ENCODE data around the gene LRRC45.

DNA sequence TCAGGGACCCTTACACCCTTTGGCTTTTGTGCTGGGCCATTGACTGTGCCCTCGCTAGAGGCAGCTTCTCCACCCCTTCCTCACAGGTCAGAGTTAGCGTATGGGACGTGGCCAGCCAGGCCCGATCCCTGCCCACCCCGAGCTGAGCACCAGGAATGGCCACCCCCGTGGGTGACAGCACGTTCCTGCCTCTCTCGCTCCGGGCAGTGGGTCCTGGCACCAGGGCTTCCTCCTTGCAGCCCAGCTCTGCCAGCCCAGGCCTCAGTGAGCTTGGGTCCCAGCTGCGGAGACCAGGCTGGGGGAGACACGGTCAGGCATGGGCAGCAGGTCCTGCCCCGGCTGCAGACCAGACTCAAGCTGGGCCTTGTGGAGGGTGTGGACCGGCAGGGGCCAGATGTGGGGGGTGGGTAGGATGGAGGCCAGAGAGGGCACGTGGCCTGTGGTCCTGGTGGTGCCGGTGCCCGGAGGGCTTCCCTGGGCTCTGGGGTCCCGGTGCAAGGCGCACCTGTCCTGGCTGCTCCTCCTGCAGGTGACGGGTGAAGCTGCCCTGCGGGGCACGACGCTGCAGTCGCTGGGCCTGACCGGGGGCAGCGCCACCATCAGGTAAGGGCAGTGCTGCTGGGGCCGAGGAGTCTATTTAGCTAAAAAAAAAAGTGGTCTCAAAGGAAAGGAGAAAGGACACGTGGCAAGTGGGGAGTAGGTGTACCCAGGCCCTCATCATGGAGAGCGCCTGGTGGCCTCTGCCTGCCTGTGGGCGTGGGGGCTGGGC lies 27.5 kb upstream of the LRRC45 start:
- no peak for TF ChIP-seq CEBPB (IDR thresholded peaks at IDR 0.05; ENCODE audit: low read depth, low read length)
- no peak for TF ChIP-seq SMC3 (IDR thresholded peaks at IDR 0.05; ENCODE audit: low read depth, low read length)
- TF ChIP-seq, protein P1, sequence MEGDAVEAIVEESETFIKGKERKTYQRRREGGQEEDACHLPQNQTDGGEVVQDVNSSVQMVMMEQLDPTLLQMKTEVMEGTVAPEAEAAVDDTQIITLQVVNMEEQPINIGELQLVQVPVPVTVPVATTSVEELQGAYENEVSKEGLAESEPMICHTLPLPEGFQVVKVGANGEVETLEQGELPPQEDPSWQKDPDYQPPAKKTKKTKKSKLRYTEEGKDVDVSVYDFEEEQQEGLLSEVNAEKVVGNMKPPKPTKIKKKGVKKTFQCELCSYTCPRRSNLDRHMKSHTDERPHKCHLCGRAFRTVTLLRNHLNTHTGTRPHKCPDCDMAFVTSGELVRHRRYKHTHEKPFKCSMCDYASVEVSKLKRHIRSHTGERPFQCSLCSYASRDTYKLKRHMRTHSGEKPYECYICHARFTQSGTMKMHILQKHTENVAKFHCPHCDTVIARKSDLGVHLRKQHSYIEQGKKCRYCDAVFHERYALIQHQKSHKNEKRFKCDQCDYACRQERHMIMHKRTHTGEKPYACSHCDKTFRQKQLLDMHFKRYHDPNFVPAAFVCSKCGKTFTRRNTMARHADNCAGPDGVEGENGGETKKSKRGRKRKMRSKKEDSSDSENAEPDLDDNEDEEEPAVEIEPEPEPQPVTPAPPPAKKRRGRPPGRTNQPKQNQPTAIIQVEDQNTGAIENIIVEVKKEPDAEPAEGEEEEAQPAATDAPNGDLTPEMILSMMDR (conservative IDR thresholded peaks at IDR 0.05; ENCODE audit: low read depth, low read length): no peak
- TF ChIP-seq MAFK (IDR thresholded peaks at IDR 0.05; ENCODE audit: low read depth, low read length): no peak
- no peak for TF ChIP-seq BHLHE40 (IDR thresholded peaks at IDR 0.05; ENCODE audit: low read depth, low read length)
- TF ChIP-seq POLR2A (IDR thresholded peaks at IDR 0.05; ENCODE audit: low read depth, low read length): no peak
- no peak for TF ChIP-seq RCOR1 (IDR thresholded peaks at IDR 0.05; ENCODE audit: insufficient replicate concordance, low read length)
- no peak for TF ChIP-seq RAD21 (IDR thresholded peaks at IDR 0.05; ENCODE audit: low read length)
- TF ChIP-seq, protein P2, sequence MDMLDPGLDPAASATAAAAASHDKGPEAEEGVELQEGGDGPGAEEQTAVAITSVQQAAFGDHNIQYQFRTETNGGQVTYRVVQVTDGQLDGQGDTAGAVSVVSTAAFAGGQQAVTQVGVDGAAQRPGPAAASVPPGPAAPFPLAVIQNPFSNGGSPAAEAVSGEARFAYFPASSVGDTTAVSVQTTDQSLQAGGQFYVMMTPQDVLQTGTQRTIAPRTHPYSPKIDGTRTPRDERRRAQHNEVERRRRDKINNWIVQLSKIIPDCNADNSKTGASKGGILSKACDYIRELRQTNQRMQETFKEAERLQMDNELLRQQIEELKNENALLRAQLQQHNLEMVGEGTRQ (IDR thresholded peaks at IDR 0.05; ENCODE audit: low read depth, low read length): no peak
- no peak for TF ChIP-seq NFE2L2 (IDR thresholded peaks at IDR 0.05; ENCODE audit: low read depth, low read length)

Measured in IMR-90 (cell line).